AG10803 (cell line): ENCODE results near the gene PPARA.

ENCODE experiments used
- DNase-seq: peaks from one replicate; pipeline ENCODE4 v3.0.0; 2010; ENCODE audit warnings: low read depth
- H3K4me3 ChIP-seq: 2 replicates; pipeline ENCODE4 v1.5.1; 2011; ENCODE audit warnings: mild to moderate bottlenecking, low read length, control low read depth
- TF ChIP-seq, protein P1 (sequence below): conservative IDR thresholded peaks from 2 replicates; pipeline ENCODE4 v1.5.1; 2011; ENCODE audit warnings: mild to moderate bottlenecking, low read length, control low read depth, inconsistent platforms

The PPARA gene

DNA sequence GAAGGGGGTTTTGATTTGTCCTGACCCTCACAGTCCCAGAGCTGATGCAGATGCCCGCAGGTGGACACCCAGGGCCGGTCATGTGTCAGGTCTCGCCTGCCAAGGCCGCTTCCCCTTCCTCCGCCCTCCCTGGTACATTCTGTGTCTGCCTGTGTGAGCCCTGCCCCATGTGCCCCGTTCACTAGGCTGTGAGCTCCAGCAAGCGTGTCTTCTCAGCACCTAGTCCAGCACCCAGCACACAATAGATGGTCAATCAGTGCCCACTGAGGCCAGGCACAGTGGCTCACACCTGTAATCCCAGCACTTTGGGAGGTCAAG lies 29.9 kb upstream of the PPARA start:
- DNase-seq = no peak
- TF ChIP-seq, protein P1, sequence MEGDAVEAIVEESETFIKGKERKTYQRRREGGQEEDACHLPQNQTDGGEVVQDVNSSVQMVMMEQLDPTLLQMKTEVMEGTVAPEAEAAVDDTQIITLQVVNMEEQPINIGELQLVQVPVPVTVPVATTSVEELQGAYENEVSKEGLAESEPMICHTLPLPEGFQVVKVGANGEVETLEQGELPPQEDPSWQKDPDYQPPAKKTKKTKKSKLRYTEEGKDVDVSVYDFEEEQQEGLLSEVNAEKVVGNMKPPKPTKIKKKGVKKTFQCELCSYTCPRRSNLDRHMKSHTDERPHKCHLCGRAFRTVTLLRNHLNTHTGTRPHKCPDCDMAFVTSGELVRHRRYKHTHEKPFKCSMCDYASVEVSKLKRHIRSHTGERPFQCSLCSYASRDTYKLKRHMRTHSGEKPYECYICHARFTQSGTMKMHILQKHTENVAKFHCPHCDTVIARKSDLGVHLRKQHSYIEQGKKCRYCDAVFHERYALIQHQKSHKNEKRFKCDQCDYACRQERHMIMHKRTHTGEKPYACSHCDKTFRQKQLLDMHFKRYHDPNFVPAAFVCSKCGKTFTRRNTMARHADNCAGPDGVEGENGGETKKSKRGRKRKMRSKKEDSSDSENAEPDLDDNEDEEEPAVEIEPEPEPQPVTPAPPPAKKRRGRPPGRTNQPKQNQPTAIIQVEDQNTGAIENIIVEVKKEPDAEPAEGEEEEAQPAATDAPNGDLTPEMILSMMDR = no peak
- no peak overlapping the region for H3K4me3 ChIP-seq

DNA sequence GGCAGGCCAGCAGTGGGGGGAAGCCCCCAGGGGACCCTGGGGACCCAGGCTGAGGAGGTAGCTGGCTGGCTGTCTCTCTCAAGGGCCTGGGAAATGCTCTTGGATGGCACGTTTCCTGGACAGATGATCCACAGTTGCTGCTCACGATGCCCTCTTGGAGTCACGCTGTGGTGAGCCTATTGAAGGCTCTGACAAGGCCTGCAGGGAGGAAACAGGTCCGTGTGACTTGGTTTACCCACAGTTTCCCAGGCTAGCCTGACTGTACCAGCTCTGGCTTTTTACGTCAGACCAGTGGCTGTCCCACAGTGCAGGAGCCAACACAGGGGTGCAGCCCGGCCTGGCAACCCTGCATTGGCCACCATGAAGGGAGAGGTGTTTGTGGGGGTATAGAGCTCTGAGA lies 29.2 kb upstream of the PPARA start:
- TF ChIP-seq, protein P1 = no peak
- DNase-seq = no peak
- H3K4me3 ChIP-seq = no peak overlapping the region

DNA sequence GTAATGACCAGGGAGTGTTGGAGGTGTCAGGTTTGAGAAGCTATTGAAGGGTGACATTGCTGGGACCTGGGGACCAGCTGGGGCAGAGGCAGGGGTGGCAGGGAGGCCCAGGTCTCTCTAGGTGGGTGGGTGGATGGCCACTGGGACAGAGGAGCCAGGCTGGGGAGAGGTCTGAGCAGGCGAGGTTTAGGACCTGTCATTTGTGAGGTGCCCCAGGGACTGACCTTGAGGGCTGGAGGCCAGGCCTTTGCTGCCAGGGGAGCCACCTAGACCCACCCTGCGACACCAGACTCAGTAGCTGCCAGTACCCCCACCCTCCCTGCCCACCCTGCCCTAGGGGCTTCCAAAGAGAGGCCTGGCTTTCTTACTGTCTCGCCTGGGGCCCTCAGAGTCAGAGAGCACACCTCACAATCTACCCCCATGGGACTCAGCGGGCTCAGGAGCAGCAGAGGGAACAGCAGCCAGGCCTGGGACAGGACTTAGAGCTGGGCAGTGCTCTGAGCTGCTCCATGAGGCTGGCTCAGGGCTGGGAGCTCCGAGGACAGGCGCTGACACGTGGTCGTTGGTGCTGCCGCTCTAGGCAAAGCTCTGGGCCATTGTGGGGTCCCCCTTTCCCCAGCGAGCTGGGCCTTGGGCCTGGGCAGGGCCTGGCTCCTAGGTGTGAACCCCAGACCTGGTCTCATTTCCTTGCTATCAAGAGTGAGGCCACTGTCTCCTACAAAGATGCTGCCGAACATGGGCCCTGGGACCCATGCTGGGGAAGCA lies 28.6 kb upstream of the PPARA start:
- TF ChIP-seq, protein P1 = no peak
- H3K4me3 ChIP-seq = no peak overlapping the region
- peak; percentile 14 for DNase-seq

DNA sequence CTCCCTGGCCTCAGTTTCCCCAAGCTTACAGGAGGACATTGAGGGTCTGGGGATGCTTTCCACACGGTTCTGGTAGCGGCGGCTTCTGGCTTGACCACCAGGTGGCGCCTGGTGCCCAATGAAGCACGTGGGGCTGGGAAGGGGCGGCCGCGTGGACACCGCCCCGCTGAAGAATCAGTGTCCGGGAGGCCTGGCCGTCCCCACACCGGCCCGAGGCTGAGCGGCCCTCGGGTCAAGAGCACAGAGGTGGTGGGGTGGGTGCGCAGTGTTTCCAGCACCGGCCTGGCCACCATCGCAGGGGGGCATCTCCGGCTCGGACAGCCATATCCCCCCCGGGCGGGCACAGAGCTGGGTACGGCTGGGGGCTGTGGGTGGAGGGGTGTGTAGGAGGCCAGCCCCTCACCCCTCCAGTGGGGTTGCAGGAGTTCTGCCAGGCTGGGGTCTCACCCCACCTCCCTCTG lies 27.8 kb upstream of the PPARA start:
- TF ChIP-seq, protein P1 = peak; percentile 76
- peak; percentile 58 for DNase-seq
- no peak overlapping the region for H3K4me3 ChIP-seq

DNA sequence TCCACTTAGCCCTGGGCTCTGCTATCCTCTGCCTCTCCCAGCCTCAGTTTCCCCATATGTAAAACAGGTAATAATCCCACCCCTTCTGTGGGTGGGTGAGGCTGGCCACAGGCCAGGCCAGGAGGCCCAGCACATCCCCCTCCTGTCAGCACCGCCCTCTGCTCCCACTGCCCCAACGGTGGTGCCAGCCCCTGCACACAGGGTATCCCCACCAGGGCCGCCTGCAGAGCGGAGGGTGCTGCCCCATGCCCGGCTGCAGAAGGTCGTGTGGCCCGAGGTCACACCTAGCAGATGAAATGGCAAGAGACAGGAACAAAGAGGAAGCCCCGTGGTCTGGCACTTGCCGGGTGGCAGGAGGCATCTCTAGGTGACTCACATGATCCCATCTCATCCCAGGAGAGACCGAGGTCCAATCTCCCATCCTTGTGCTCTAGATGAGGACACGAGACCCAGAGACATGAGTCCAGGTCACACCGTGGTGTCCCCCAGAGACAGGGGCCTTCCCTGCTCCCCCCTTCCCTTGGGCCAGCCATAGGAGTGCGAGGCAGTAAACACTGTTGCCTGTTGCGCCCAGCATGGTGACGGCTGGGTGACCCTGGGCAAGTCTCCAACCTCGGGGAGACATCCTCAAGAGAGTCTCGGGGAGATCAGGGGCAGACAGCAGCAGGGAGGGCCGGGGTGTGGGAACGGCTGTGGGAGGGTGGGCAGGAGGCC lies 27.2 kb upstream of the PPARA start:
- DNase-seq = peak; percentile 13
- TF ChIP-seq, protein P1 = no peak
- no peak overlapping the region for H3K4me3 ChIP-seq

DNA sequence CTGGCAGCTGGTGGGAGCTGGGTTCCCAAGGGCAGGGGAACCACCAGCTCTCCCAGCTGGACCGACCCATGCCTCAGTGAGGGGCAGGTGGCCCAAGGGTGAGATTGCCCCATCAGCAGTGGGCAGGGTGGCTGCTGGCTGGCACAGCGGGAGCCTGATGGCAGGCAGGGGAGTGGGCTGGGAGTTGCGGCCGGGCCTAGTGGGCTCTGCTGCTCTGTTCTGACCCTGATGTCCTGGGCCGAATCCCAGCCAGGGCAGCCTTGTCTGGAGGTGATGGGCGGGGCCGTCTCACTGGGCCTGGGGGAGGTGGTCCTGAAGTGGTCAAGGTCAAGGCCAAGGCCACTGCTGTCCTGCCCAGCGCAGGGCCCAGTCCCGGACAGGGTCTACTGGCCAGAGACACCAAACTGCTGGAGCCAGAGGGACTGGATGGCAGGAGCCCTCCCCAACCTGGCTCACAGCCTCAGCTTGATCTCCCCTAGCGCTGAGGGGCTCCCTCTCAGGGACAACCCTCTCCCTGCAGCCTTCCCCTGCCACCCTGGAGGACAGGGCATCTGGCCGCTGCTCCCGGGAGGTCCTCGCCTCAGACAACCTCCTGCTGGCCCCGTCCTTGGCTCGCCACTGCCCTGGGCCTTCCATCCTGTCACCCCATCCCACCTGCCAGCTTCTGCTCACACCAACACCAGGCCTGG lies 26.5 kb upstream of the PPARA start:
- TF ChIP-seq, protein P1 = no peak
- DNase-seq = no peak
- H3K4me3 ChIP-seq = no peak overlapping the region
